NCI-H345 (cell line): ENCODE data around the gene ADAMTS2.

Experiments
- DNase-seq: peaks from one replicate; lab custom pipeline; 2025; lab: John Stamatoyannopoulos, UW

ADAMTS2 gene

DNA sequence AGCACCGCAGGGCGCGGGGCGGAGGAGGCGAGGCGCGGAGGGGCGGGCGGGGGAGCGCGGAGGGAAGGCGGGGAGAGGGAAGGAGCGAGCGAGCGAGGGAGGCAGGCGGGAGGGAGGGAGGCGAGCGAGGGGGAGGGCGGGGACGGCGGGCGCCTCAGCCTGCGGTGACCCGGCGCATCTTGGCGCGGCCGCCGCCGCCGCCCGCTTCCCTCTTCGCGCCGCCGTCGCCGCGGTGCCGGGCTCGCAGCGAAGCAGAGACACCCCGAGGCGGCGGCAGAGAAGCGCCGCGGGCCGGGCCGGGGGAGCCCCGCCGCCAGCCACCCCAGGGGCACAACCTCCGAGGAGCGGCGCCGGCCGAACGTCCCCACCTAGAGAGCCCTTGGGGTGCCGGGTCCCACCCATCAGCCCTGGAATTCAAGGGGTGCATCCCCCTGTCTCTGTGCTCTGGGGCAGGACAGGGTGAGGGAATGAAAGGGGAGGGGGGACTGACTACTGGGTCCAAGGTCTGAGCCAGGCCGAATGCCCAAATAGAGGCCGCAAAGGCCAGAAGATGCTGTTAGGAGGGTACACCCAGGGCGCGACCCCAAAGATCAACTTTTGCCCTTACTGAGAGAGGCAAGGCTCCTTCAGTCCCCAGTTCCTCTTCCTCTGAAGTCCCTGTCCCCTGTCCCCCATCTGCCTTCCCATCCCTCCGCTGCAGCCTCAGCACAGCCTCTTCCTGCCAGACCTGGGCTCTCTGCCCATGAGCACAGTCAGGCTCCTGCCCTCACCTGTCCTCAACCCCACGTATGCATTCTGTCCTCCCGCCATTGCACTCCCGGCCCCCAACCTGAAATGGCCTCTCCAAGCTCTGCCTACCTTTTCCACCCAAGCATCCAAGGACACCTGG is at the start of gene ADAMTS2:
ADAMTS2 (minus strand) TSS at position 29 of the 889 bp plus-strand sequence. CDS start 133 bp downstream, outside the sequence.
- no peak for DNase-seq

DNA sequence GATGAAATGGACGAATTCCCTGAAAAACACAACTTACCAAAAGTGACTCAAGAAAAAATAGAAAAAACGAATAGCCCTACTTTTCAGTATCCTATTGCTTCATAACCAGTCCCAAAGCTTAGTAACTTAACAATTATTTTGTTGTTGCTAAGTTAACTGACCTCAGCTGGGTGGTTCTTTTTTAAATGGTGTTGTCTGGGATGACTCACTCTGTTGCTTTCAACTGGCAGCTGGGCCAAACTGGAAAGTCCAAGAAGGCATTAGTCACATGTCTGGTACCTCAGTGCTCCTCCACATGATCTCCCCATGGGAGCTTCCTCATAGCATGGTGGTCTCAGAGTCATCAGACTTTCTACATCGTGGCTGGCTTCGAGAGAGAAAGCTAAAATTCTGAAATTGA is 47.8 kb upstream of the ADAMTS2 start:
- no peak for DNase-seq

DNA sequence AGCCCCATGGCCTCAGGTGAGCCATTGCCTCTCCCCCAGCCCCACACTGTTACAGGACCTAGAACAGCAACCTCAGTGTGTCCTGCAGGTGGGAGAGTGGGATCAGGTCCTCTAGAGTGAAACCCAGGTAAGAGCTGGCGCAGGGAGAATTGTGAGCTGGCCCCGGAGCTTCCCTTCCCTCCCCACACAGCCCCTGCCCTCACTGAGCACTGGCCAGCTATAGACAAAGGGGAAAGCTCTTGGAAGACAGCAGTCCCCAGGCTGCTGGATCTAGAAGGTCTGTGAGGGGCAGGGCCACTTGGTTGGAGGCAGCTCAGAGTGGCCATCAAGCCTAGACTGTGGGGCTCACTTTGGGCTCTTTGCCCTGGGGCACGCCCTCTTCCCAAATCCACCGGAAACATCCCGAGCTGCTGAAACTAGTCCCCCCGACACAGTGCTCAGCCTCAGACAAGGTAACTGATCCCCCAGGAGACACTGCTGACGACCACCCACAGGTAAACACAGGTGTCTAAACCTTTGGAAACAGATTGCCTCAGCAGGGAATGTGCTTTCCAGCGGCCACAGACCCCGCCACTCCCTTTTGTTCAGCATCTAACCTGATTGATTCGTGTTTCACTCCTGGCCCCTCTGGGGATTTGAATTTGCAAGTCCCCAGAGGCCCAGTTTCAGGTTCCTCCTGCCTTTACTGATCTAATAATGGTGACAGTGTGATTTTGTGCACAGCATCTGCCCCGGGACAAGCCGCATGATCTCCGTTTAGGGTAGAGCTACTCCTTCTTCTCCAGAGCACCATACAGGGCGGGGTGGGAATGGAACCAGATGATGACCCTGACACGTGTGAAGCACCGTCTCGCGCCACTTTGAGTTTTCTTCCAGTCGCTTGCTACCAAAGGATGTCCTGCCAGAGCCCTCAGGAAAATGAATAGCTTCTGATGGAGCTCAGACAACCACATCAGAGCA is 42.2 kb upstream of the ADAMTS2 start:
- DNase-seq: no peak

DNA sequence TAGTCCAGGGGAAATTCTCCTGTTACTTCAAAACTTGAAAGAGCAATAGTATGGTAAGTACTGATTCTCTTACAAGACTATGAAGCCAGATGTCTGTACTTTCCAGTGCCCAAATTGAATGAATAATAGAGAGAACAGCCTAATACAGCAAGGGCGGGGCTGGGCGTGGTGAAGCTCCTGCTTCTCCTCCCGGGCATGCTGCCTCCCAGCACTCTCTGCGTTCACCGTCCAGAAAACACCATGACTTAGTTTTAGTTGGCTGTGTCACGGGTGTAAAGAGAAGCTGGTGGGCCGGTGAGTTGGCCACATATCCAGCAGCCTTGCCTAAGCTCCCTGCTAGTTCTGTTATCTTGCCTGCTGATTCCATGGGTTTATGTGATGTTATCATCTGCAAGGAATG is 40.7 kb upstream of the ADAMTS2 start:
- DNase-seq: no peak

DNA sequence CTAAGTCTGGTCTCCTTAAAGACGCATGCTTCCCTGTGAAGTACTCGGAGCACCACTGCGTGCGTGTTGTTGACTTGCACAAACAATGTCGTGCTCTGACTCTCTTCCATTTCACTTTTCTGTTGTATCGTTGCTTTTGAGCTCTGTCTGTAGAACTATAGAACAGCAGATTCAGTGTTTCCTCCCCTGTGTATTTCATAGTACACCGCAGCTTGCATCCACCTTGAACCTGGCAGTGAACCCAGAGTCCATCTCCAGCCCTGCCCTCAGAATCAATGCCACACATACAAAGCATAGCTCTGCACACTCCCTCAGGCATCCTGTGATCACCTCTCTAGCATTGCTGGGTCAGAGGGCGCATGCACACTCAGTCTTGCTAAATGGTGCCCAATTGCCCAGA is 37.2 kb upstream of the ADAMTS2 start:
- no peak for DNase-seq

DNA sequence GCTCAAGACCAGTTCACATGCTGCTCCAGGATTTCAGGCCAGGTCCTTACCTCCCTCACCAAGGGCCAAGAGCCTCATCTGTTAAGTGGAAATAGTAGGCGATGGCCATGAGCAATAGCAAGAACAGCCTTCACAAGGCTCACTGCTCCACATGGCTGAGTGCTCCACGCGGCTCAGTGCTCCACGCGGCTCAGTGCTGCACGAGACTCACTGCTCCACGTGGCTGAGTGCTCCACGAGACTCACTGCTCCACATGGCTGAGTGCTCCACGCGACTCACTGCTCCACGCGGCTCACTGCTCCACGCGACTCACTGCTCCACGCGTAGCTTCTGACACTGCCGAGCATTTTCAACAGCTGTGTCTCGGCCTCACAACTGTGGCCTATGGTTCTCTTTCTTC is 36.4 kb upstream of the ADAMTS2 start:
- DNase-seq: no peak

DNA sequence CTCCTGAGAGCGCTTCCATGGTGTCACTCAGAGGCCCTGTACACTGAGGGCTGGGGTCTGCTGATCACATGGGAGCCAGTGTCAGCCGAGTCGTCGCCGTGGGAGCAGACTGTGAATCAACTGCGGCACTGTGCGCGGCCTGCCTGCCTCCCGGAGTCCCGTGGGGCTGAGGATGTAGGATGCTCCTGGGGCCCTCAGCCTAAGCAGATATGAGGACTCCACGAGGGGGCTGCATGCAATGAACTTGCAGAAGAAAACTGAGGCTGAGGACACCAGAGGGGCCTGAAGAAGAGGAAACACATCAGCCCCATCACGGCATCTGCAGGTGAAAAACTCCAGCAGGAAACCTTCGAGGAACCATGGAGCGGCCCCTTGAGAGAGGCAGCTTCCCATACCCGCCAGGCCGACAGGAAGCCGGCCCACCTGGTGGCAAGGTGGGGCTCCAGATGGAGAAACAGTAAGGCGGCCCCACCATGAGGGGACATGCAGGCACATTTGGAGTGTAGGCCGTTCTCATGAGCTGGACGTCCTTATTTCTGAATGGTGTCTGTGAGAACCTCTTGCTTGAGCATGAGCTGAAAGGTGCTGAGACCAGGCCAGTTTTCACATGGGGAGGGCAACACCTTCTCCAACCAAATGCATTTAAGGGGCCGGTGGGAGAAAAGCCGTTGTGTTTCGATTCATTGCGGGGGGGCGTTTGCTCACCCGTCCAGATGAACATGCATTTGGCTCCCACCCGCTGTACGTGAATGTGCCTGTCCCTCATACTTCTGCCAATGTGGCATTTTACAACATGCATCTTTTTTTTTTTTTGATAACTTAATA is 35.2 kb upstream of the ADAMTS2 start:
- DNase-seq: no peak

DNA sequence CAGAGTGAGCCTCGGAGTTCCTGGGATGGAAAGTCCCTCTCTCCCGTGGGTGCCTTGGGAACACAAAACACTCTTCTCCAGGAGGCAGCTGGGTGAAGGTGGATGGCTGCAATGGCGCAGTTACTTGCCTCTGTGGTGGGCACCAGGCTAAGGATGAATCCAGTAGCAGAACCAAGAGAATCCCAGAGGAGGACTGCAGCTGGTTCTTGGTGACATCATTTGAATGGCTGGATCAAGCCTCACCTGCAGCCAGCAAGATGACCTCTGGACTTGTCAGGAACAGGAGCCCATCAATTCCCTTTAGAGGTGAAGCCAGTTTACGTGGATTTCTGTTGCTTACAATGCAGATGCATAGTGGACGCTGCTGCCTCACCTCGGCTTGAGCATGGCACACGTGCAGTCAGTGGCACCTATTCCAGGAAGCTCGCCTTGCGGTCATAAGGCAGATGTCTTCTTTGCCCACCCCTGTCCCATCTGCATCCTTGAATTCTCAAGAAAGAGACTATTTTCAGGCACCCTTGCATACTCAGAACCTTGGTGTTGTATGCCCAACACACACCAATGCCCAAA is 34.1 kb upstream of the ADAMTS2 start:
- no peak for DNase-seq

DNA sequence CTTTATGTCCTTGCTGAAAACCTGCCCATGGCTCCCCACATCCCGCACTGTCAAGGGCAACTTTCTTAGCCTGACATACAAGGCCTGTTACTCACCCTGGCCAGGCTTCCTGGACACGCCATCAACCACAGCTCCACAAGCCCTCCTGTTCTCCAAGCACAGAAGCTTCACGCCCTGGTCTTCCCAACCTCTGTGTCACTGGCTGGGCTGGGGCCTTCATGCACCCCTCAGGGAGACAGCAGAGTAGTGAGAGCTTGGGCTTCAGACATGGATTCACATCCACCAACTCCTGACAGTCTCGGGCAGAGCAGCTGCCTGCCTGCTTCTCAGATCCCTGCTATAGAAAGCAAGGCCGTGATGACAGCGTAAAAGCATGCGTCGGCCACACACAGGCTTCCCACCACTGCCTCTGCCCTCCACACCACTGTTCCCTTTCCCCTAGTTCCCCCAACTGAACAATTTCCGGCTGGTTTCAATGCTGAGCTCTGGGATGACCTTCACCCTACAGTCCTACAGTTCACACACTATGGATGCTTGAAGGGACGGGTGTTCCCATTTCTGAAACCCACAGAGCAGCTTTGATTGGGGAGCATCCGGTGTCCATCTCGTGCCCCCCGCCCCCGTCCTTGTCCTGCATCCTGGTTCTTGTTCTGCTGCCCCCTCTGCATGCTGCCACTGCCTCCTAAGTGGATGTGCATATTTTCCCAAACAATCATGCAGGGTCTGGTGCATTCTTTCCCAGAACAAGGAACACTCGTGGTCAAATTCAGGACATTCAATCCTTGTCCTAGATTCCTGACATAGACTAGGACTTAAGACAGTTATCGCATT is 33.4 kb upstream of the ADAMTS2 start:
- DNase-seq: no peak

DNA sequence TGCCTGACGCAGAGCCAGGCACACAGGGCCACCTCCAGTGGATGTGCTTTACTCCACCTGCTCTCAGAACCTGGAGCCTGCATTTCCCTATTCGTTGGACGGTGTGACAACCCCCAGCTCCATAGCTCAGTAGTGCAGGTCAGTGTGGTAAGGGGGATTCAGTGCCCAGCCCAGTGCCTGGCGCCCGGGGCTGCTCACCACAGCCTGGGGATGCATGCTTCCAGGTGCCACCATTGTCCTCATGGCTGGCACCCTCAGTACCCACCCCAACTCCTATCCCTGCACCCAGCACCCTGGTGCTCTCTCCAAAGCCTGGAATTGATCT is 32.8 kb upstream of the ADAMTS2 start:
- DNase-seq: no peak

DNA sequence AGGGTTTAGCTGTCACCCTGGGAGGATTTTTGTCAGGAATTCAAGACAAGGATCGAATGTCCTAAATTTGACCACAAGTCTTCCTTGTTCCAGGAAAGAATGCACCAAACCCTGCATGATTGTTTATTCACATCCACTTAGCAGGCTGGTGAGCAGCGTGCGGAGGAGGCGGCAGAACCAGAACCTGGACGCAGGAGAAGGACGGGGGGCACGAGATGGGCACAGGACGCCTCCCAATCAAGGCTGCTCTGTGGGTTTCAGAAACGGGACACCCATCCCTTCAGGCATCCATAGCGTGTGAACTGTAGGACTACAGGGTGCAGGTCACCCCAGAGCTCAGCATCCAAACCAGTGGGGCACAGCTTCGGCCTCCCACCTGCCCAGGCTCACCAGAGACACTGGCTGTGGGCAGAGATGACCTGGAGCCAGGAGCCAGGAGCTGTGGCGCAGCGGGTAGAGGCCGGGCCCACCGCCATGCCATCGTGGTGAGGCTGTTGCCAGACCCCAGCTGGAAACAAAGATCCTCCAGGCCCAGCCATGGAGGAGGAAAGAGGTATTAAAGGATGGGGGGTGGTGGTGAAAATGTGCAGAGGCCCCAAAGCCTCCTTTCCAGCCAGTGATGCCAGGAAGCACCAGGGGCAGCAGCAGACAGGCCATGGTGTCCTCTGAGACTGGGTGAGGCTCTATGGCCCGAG is 32.3 kb upstream of the ADAMTS2 start:
- DNase-seq: no peak

DNA sequence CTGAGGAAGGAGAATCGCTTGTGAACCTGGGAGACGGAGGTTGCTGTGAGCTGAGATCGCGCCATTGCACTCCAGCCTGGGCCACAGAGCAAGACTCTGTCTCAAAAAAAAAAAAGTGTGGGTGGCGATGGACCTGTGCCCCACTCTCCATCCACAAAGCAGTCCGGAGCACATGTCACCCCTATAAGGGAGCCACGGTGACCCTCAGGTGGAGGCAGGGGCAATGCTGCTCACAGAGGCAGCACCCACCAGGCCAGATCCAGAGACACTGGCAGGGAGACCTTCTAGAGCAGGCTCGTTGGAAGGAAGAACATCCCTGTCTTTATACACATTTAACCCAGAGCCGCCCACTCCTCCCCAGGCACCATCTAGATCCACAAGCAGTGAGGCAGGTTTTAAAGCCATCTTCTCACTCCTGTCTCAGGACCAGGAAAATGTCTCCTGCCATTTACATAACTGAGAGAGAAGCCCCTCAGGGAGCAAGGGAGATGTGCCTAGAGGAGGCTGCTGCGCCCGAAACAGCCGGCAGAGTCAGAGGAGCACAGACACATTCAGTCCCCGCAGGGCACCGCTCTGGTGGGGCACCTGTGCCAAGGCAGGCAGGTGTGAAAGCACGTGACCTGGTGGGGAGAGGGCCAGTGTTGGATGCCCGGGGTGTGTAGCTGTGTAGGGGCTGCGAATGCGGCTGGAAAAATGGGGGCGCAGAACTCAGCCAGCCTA is 31.6 kb upstream of the ADAMTS2 start:
- peak; percentile 20 for DNase-seq

DNA sequence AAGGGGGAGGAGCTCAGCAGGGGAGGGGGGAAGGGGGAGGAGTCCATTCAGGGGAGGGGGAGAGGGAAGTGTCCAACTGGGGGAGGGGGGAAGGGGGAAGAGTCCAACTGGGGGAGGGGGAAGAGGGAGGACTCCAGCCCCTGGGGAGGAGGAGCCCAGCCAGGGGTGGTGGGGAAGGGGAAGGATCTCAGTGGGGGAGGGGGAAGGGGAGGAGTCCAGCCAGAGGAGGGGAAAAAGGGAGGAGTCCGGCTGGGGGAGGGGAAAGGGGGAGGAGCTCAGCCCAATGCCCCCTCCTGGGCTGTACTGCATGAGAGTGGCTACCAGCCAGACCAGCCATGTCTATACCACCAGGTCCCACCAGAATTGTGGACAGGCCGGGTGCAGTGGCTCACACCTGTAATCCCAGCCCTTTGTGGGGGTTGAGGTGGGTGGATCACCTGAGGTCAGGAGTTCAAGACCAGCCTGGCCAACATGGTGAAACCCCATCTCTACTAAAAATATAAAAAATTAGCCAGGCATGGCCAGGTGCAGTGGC is 30.6 kb upstream of the ADAMTS2 start:
- DNase-seq: no peak

DNA sequence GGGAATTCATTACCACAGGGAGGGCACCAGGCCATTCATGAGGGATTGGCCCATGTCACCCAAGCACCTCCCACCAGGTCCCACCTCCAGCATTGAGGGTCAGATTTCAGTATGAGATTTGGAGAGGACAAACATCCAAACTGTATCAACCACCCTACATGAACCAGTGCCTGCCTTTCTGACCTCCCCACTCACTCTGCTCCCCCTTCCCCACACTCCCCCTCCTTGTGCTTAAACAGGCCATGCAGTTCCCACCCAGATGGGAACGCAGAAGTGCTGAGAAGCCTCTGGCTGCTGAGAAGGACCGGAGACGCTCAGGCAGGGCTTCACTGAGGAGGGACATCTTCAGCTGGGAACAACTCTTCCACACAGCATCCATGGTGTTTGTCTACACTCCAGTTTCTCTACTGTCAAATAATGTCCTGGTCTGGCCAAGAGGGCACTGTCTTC is 30.0 kb upstream of the ADAMTS2 start:
- DNase-seq: no peak

DNA sequence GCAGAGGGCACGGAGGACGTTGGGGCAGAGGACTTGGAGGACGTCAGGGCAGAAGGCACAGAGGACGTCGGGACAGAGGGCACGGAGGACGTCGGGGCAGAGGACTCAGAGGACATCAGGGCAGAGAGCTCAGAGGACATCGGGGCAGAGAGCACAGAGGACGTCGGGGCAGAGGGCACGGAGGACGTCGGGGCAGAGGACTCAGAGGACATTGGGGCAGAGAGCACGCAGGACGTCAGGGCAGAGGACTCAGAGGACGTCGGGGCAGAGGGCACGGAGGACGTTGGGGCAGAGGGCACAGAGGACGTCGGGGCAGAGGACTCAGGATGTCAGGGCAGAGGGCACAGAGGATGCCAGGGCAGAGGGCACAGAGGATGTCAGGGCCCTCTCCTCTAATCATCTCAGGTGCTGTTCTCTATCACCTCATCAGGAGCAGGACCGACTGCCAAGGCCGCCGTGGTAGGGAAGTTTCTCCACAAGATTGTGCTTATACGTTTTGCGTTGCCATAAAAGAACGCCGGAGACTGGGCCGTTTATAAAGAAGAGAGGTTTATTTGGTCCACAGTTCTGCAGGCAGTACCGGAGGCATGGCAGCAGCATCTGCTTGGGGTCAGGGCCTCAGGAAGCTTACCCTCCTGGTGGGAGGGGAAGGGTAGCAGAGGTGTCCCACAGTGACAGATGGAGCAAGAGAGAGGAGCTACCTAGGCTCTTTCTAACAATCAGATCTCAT is 29.4 kb upstream of the ADAMTS2 start:
- DNase-seq: no peak

DNA sequence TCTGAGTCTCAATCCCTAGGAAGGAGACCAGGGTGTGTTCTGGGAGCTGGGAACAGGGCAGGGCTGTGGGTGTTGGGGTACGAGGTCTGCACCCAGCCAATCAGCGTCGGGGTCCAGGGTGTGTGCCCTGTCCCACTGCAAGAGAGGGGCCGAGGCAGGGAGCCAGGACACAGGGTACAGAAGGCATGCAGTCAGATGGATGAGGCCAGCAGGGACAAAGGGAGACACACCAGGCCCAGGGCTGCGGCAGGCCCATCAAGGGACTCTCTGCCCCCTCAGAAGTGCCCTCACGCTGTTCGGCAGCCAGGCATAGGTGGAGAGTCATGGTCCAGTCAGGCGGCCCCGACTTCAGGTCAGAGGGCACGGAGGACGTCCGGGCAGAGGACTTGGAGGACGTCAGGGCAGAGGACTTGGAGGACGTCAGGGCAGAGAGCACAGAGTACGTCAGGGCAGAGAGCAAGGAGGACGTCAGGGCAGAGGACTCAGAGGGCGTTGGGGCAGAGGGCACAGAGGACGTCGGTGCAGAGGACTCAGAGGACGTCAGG is 28.8 kb upstream of the ADAMTS2 start:
- DNase-seq: no peak

DNA sequence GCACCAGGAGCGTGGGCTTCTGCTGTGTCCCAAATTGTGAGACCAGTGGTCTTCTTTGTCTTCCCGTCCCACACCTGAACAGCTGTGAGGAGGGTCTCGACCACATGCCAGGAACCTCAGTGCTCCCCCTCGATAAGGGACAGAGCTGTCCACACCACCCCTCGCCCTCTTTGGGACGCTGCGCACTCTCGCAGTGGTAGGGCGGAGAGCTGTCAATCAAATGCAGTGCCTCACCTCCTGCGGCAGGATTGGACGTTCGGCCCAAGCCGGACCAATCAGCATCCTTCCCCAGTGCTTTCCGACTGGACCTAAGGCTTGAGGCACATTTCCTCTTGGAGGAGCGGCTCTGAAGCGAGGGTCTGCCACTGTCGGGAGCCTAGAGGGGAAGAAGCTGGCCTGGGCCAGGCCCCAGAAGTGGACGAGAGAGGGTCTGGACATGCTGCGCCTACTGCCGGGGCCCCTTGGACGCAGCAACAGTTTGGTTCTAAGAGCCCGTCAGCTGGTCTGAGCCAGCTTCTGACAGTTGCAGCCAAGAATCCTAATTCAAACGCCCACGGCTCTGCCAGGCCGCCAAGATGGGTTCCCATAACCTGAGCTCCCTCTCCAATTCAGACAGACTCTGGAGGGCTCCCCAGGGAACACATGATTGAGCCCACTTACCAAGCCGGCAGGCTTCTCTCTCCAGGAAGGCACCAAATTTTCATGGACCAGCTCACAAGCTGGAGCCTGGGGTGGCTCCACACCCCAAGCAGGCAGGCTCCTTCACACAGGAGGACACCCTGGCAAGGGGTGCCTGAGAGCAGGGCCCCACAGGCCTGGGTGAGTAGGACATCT is 28.1 kb upstream of the ADAMTS2 start:
- DNase-seq: no peak
